GM19351 (cell line): ENCODE data around the gene LANCL1.

Experiments
- ATAC-seq: cut with Tn5 transposase; IDR thresholded peaks from one replicate; pipeline ENCODE4 v1.9.1; 2021; ENCODE audit warnings: mild to moderate bottlenecking, moderate library complexity; ENCODE audit not compliant: unreplicated experiment

Gene LANCL1

DNA sequence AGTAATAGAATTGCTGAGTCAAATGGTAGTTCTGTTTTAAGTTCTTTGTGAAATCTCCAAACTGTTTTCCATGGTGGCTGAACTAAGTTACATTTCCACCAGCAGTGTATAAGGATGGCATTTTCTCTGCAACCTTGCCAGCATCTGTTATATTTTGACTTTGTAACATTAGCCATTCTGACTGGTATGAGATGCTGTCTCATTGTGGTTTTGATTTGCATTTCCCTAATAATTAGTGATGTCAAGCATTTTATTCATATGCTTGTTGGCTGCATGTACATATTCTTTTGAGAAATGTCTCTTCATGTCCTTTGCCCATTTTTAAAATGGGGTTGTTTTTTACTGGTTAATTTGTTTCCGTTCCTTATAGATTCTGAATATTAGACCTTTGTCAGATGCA, 63.9 kb downstream of the LANCL1 start:
- no peak for ATAC-seq

DNA sequence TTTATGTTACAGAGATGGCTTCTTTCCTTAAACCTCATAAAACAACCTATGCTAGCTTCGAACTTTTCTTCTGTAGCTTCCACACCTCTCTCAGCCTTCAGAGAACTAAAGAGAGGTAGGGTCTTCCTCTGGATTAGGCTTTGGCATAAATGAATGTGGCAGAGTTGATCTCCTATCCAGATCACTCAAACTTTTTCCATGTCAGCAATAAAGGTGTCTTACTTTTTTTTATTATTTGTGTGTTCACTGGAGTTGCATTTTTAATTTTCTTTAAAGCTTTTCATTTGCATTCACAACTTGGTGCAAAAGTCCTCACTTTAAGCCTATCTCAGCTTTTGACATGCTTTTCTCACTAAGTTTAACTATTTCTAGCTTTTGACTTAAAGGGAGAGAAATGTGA, 66.0 kb downstream of the LANCL1 start:
- no peak for ATAC-seq

DNA sequence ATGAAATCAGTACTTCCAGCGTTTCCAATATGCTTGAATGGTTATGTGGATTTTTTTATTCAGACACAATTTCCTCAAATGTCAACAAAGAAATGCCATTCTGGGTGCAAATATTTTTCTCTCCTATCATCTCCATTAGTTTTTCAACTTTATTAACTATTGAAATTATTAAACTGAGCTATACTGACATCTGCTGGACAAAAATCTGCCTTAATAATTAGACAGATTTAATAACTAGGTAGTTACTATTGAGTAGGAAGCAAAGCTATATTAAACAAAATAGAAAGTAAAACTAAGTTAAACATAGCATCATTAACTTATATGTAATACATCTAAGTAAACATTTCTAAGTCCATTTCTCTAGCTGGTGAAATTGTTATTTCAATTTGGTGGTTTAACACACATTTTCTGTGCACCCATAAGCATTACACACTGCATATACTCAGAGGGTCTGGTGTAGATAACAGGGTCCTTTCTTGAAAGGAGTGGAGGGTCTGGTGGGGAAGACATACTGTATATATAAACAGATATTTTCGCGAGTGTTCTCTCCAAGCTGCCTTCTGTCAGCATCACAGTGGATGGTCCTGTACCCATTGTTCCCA, 77.0 kb downstream of the LANCL1 start:
- ATAC-seq: peak; percentile 67

DNA sequence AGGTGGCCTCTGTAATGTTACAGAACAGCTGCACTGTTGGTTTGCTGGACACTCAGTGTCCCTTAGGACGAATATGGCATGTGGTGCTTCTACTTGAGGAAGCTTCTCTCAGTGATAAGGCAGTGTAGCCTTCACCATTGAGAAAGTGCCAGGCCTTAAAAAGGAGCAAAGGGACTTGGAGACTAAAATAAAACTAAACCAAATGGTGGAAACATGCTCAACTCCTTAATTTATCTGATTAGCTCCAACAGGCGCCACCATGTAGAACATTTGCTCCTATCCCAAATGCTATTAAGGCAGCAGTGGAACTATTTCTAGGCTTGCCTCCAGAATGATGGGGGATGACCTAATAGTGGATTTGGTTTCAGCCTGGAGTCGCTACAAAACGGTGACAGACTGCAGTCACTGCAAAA, 84.1 kb downstream of the LANCL1 start:
- ATAC-seq: no peak

DNA sequence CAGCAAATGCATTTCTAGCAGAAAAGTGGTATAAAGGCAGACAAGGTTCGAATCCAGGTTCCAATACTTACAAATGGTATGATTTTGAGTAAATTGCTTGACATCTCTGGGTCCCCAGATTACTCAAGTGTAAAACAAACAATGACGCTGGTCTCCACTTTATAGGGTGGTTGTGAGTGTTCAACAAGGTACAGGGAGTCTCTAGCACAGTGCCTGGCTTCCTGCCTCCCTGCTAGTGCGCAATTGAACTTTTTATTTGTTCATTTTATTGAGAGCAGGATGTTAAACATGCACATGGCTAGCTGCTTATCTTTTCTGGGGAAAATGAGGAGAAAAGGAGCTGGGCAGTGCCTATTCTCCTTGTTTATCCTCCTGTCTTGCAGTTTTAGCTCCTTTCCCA, 86.7 kb downstream of the LANCL1 start:
- ATAC-seq: no peak

DNA sequence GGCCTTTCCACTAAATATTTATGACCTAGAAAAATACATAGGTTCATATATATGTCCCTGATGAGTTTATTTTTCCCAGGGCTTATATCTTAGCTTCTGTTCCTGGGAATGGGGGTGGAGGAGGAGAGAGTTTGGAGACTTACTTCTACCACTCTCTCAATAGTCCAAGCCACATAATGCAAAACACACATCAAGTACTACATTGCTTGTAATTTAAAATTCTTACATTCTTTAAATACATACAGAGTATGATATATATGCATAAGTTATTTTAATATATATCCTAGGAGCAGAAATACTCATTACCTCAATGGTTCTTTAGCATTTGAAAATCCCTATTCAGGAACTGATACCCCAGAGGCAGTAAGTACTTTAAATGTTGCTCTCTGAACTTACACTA, 88.4 kb downstream of the LANCL1 start:
- no peak for ATAC-seq

DNA sequence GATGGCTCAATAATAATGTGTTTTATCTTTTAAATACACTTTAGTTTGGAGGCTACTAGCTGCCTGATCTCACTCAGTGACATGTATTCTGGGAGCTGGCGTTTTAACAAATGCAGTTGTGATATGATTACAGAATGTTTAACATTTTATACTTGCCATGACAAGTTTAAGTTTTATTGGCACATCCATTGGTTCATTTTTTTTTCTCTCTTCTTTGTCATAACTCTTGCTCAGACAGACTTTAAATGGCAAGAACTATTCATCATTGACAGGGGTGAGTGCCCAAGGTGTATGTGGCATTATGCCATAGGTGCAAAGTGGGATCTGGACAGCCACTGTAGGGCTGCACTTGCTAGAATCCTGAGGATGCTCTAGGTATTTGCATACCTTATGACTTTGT, 89.5 kb downstream of the LANCL1 start:
- no peak for ATAC-seq
